Thoracic aorta (tissue), 2 donors: ENCODE measurements around the gene U2AF1L4. TPM values are rescaled to one million over a fixed set of nuclear protein-coding genes. Genes with fewer than 3 reads are reported as not detected.

Experiments
- ATAC-seq: fragments of 150-250 bp; one replicate; pipeline ENCODE4 v1.8.0; 2017; ENCODE audit warnings: low read depth; ENCODE audit not compliant: insufficient number of reproducible peaks, low FRiP score
- DNase-seq: peaks from one replicate; pipeline ENCODE4 v3.0.0-alpha.2; 2020; ENCODE audit warnings: low spot score
- H3K27ac ChIP-seq, 2 donors: fragments of 200-600 bp; sonication (generic); 1 replicate in 1 of 2; 2 replicates in 1 of 2; pipeline ENCODE4 v1.5.1; 2016; ENCODE audit warnings: mild to moderate bottlenecking in 2 of 2, moderate library complexity in 2 of 2
- H3K27me3 ChIP-seq: fragments of 200-600 bp; sonication (generic); replicated peaks from 2 replicates; pipeline ENCODE4 v1.6.0; 2016; ENCODE audit warnings: mild to moderate bottlenecking; ENCODE audit not compliant: insufficient read depth
- H3K36me3 ChIP-seq: fragments of 200-600 bp; sonication (generic); one replicate; pipeline ENCODE4 v1.5.1; 2016
- H3K4me1 ChIP-seq, 2 donors: fragments of 200-600 bp; sonication (generic); 1 replicate in 1 of 2; 2 replicates in 1 of 2; pipeline versions ENCODE4 v1.5.1 to v1.6.0; 2016; ENCODE audit warnings: low read depth in 2 of 2, mild to moderate bottlenecking in 1 of 2; ENCODE audit not compliant: control insufficient read depth in 1 of 2
- H3K4me3 ChIP-seq: fragments of 200-600 bp; sonication (generic); 2 replicates; pipeline ENCODE4 v1.5.1; 2016; ENCODE audit warnings: mild to moderate bottlenecking
- H3K9me3 ChIP-seq: fragments of 200-600 bp; sonication (generic); 2 replicates; pipeline ENCODE4 v1.5.1; 2016
- total RNA-seq, 2 donors: library from RNA; depleted of rRNA; stranded (reverse); fragments of >200 nt; gene quantifications; one replicate each; pipeline versions ENCODE4 v1.1.0 to v1.2.3, GENCODE V29; 2016
- TF ChIP-seq, protein P1 (sequence below): fragments of 200-600 bp; sonication (generic); IDR thresholded peaks from one replicate; pipeline ENCODE4 v1.5.1; 2019; ENCODE audit warnings: antibody characterized with exemption

The U2AF1L4 gene
- total RNA-seq, 2 donors from 2014 or later: 34.4 to 42.6 TPM

DNA sequence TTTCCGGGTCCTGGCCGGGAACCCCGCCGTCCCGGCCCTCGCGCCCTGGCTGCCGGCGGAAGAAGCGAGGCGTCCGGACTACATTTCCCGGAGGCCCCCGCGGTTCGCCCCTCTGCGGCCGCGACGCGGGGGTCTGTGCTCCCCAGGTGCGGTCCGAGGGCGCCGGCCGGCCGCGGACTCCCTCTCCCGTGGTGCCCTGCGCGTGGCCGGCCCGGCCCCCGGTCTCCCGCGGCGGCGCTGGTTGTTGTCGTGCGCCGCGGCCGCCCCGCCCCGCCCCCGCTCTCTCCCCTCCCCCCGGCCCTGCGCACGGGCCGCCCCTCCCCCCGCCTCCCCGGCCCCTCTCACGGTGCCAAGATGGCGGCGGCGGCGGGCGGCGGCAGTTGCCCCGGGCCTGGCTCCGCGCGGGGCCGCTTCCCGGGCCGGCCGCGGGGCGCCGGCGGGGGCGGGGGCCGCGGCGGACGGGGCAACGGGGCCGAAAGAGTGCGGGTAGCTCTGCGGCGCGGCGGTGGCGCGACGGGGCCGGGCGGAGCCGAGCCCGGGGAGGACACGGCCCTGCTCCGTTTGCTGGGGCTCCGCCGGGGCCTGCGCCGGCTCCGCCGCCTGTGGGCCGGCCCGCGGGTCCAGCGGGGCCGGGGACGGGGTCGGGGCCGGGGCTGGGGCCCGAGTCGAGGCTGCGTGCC, 27.4 kb downstream of the U2AF1L4 start, which contains the start of gene KMT2B:
Gene KMT2B (plus strand): TSS at position 339 of the 680 bp plus-strand sequence. CDS start 16 bp downstream, at position 355.
- DNase-seq: no peak
- no peaks in the 10 kb centered on the region for H3K27me3 ChIP-seq
- H3K36me3 ChIP-seq: peaks cover 21% of the 10 kb centered on the region
- peaks cover 16 to 26% of the 10 kb centered on the region in 2 donors for H3K4me1 ChIP-seq
- peak within 1 kb of the TSS; percentile 82 for H3K4me3 ChIP-seq
- H3K9me3 ChIP-seq: no peaks in the 10 kb centered on the region
- TF ChIP-seq, protein P1, sequence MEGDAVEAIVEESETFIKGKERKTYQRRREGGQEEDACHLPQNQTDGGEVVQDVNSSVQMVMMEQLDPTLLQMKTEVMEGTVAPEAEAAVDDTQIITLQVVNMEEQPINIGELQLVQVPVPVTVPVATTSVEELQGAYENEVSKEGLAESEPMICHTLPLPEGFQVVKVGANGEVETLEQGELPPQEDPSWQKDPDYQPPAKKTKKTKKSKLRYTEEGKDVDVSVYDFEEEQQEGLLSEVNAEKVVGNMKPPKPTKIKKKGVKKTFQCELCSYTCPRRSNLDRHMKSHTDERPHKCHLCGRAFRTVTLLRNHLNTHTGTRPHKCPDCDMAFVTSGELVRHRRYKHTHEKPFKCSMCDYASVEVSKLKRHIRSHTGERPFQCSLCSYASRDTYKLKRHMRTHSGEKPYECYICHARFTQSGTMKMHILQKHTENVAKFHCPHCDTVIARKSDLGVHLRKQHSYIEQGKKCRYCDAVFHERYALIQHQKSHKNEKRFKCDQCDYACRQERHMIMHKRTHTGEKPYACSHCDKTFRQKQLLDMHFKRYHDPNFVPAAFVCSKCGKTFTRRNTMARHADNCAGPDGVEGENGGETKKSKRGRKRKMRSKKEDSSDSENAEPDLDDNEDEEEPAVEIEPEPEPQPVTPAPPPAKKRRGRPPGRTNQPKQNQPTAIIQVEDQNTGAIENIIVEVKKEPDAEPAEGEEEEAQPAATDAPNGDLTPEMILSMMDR: no peak
- peak; percentile 58 for ATAC-seq
- peak within 1 kb of the TSS; percentile 71 to 74 for H3K27ac ChIP-seq

DNA sequence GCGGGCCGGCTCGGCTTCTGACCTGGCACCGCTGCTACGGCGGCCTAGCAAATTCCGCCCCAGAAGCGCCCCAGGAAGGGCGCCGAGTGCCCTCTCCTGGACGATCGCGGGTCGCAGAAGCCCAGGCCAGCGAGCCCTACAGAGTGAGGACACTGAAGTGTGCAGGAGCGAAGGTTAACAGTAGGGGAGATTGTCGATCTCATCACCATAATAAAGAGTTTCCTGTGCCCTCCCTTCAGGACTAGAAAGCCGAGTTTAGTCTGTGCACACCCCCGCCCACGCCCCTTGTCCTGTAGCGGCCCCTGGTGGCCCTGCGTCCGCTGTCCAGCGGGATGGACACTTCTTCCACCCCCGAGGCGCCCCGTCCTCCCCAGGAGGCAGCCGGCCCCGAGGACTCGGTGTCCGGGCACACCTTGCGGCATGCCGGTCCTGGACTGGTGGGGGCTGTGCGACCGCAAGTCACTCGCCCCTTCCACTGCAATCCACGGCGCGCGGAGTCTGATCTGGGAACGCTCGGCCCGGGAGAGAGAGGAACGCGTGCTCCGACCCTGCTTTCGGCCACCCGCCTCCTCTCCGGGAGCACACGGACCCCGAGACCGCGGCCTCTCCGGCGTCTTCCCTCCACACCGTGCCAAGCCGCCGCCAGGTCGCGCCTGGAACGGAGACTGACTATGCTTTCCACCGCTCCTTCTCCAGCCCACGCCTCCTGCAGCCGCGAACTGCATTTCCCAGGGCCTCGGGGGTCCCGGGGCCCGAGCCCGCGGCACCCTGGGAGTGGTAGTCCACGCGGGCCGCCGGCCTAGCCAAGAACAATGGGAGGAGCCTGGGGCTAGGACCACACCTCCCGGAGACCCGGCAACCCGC, 28.2 kb downstream of the U2AF1L4 start:
- DNase-seq (peak; percentile 88), ATAC-seq (peak; percentile 91)
- no peaks in the 10 kb centered on the region for H3K9me3 ChIP-seq
- peak overlapping the region; percentile 60 to 74 for H3K27ac ChIP-seq
- no peaks in the 10 kb centered on the region for H3K27me3 ChIP-seq
- peak overlapping the region; percentile 82 for H3K4me3 ChIP-seq
- H3K36me3 ChIP-seq: peaks cover 13% of the 10 kb centered on the region
- peaks cover 16 to 26% of the 10 kb centered on the region in 2 donors for H3K4me1 ChIP-seq
- TF ChIP-seq, protein P1: peak; percentile 84

DNA sequence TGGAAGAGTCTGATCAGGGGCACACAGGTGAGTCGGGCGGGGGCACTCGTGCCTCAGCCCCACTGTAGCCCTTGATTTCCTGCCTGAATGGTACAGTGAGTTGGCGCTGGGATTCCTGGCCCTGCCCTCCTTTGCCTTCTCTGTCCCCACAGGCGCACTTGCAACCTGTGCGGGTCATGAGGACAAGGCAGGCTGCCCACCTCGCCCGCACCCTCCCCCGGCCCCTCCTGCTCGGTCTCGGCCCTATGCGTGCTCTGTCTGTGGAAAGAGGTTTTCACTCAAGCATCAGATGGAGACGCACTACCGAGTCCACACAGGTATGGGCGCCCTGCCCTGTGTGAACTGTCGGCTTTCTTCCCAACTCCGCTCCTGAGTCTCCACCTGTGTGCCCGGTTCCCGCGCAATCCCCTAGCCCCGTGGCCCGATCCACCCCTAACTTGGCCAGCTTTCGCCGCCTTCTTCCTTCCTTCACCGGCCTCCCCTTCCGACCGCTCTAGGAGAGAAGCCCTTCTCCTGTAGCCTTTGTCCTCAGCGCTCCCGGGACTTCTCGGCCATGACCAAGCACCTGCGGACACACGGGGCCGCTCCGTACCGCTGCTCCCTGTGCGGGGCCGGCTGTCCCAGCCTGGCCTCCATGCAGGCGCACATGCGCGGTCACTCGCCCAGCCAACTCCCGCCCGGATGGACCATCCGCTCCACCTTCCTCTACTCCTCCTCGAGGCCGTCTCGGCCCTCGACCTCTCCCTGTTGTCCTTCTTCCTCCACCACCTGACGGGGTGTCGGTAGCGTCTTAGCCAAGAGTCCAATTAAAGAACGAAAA, 29.0 kb downstream of the U2AF1L4 start:
- Histone ChIP-seq H3K4me1 (peaks cover 16 to 26% of the 10 kb centered on the region in 2 donors), H3K27ac (peak overlapping the region; percentile 60 to 74), H3K36me3 (peaks cover 5% of the 10 kb centered on the region), H3K27me3 (no peaks in the 10 kb centered on the region), H3K9me3 (no peaks in the 10 kb centered on the region), H3K4me3 (peak overlapping the region; percentile 82)
- ATAC-seq: no peak
- no peak for DNase-seq
- TF ChIP-seq, protein P1: no peak

DNA sequence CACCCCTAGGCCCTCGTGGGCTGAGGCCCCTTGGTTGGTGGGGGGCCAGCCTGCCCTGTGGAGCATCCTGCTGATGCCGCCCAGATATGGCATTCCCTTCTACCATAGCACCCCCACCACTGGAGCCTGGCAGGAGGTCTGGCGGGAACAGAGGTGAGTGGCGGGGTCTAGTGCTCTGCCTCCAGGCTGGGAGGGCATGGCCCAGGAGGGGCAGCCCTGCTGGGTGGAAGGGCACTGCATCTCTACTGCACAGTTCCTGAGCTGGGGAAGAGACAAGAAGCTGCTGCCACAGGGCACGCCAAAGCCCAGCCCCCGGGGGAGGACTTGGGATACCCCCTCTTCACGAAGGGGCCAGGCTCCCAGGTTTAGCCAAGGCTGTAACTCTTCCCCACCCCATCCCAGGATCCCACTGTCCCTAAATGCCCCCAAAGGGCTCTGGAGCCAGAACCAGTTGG, 29.8 kb downstream of the U2AF1L4 start:
- no peaks in the 10 kb centered on the region for H3K36me3 ChIP-seq
- ATAC-seq: no peak

More for the DNA sequence above, 29.8 kb downstream of the U2AF1L4 start:
- peaks cover 16 to 26% of the 10 kb centered on the region in 2 donors for H3K4me1 ChIP-seq
- no peak for DNase-seq
- no peak overlapping the region for H3K4me3 ChIP-seq
- H3K27me3 ChIP-seq: no peaks in the 10 kb centered on the region
- no peaks in the 10 kb centered on the region for H3K9me3 ChIP-seq
- H3K27ac ChIP-seq: no peak overlapping the region
- TF ChIP-seq, protein P1: no peak
